HEK293T (cell line): ENCODE data around the gene HES3.

Source experiments
- CTCF ChIA-PET: fragments of 350-600 bp; formaldehyde crosslinking; extraction: SDS; loops from one replicate; lab custom pipeline; 2021; ENCODE audit warnings: antibody characterized with exemption, inconsistent platforms; lab: Yijun Ruan, JAX
- POLR2A ChIA-PET: fragments of 350-600 bp; formaldehyde crosslinking; extraction: SDS; loops from one replicate; lab custom pipeline; 2020; ENCODE audit warnings: antibody characterized with exemption, inconsistent platforms; lab: Yijun Ruan, JAX
- DNase-seq: peaks from one replicate; pipeline ENCODE4 v3.0.0; 2012; ENCODE audit warnings: mixed read lengths; ENCODE audit errors: extremely low spot score
- ARNT ChIP-seq: fragments of 450-650 bp; IDR thresholded peaks from 2 replicates; pipeline ENCODE4 v1.6.1; 2017; ENCODE audit warnings: mild to moderate bottlenecking
- BHLHE40 ChIP-seq: fragments of 450-650 bp; IDR thresholded peaks from 2 replicates; pipeline ENCODE4 v1.6.1; 2016; ENCODE audit warnings: mild to moderate bottlenecking, moderate library complexity, borderline replicate concordance
- CTBP1 ChIP-seq: fragments of 450-650 bp; IDR thresholded peaks from 2 replicates; pipeline ENCODE4 v1.6.1; 2016; ENCODE audit warnings: borderline replicate concordance
- ELF4 ChIP-seq: fragments of 450-650 bp; IDR thresholded peaks from 2 replicates; pipeline ENCODE4 v1.6.1; 2017; ENCODE audit warnings: antibody characterized with exemption
- FOXA1 ChIP-seq: fragments of 450-650 bp; IDR thresholded peaks from 2 replicates; pipeline ENCODE4 v1.6.1; 2016; ENCODE audit warnings: mild to moderate bottlenecking
- FOXK2 ChIP-seq: fragments of 450-650 bp; IDR thresholded peaks from 2 replicates; pipeline ENCODE4 v1.6.1; 2016; ENCODE audit warnings: mild to moderate bottlenecking
- FOXM1 ChIP-seq: fragments of 450-650 bp; IDR thresholded peaks from 2 replicates; pipeline ENCODE4 v1.6.1; 2017; ENCODE audit warnings: mild to moderate bottlenecking, borderline replicate concordance
- HDGF ChIP-seq: fragments of 450-650 bp; IDR thresholded peaks from 2 replicates; pipeline ENCODE4 v1.6.1; 2017; ENCODE audit warnings: antibody characterized with exemption, borderline replicate concordance
- L3MBTL2 ChIP-seq: fragments of 450-650 bp; conservative IDR thresholded peaks from 2 replicates; pipeline ENCODE4 v1.6.1; 2016; ENCODE audit warnings: mild to moderate bottlenecking
- LEF1 ChIP-seq: fragments of 450-650 bp; IDR thresholded peaks from 2 replicates; pipeline ENCODE4 v1.6.1; 2017; ENCODE audit warnings: mild to moderate bottlenecking, borderline replicate concordance
- NFRKB ChIP-seq: fragments of 450-650 bp; IDR thresholded peaks from 2 replicates; pipeline ENCODE4 v1.6.1; 2016; ENCODE audit warnings: mild to moderate bottlenecking, moderate library complexity
- PKNOX1 ChIP-seq: fragments of 450-650 bp; IDR thresholded peaks from 2 replicates; pipeline ENCODE4 v1.6.1; 2016
- SP1 ChIP-seq: fragments of 450-650 bp; IDR thresholded peaks from 2 replicates; pipeline ENCODE4 v1.6.1; 2017
- SUZ12 ChIP-seq: fragments of 450-650 bp; IDR thresholded peaks from 2 replicates; pipeline ENCODE4 v1.6.1; 2016; ENCODE audit warnings: mild to moderate bottlenecking
- TARDBP ChIP-seq: fragments of 450-650 bp; IDR thresholded peaks from 2 replicates; pipeline ENCODE4 v1.6.1; 2016
- ZNF384 ChIP-seq: fragments of 450-650 bp; IDR thresholded peaks from 2 replicates; pipeline ENCODE4 v1.6.1; 2016

The HES3 gene

GRCh38 chr1:6208723-6209660 is 35.0 kb upstream of the HES3 start:
- ChIA-PET POLR2A (no interaction called here), CTCF (interaction anchor here (0.7 to 0.8 kb wide), 2 partner anchors 9 to 103 kb away, joined by 3 to 5 read pairs; no protein-coding TSS in a partner anchor)
- TF ChIP-seq ZNF384 (no peak), NFRKB (no peak), HDGF (no peak), PKNOX1 (no peak), BHLHE40 (no peak), CTBP1 (no peak), FOXA1 (no peak), TARDBP (no peak), ARNT (no peak), FOXK2 (no peak), LEF1 (no peak), SP1 (no peak), L3MBTL2 (no peak), FOXM1 (no peak), SUZ12 (no peak), ELF4 (no peak)
- no peak for DNase-seq

GRCh38 chr1:6209661-6210580 is 34.1 kb upstream of the HES3 start:
- DNase-seq, result no peak
- ChIA-PET POLR2A (no interaction called here), CTCF (no interaction called here)
- TF ChIP-seq HDGF (no peak), FOXK2 (no peak), TARDBP (no peak)

DNA sequence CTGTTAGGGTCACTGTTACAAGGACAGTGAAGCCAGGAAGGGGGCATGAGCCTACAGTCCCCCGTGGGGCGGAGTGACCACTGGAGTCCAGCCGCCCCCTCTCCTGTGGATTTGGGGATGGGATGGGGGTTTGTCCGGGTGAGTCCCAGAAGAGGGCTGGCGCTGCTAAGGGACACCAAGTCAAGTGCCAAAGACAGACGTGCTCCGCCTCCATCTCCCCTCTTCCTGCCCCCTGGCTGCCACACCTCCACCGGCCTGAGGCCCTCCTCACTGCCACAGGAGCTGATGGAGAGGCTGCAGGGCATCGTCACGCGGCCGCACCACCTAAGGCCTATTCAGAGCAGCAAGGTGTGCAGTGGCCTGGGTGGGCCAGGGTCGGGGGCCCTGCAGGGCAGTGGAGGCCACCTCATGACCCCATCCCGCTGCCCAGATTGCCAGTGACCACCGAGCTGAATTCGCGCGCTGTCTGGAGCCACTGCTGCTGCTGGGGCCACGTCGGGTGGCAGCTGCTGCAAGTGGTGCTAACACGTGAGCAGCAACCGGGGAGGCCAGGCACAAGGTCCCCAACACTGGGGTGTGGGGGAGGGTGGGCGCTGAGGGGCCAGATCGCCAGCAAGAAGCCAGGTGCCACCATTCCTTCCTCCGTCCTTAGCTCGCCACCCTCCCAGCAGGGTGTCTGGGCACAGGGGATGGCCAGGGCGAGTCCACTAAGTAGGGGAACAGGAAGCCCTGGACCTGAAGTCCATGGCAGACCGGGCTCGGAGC is 33.2 kb upstream of the HES3 start:
- no peak for DNase-seq
- POLR2A ChIA-PET, result no interaction called here
- CTCF ChIA-PET, result no interaction called here
- no peak for TF ChIP-seq SUZ12
- TF ChIP-seq TARDBP, result no peak
- TF ChIP-seq L3MBTL2, result no peak
- TF ChIP-seq FOXM1, result no peak
- no peak for TF ChIP-seq BHLHE40
- TF ChIP-seq SP1, result no peak
- no peak for TF ChIP-seq ARNT
- no peak for TF ChIP-seq FOXA1
- TF ChIP-seq LEF1, result no peak
- no peak for TF ChIP-seq NFRKB
- no peak for TF ChIP-seq CTBP1
- TF ChIP-seq FOXK2, result no peak
- no peak for TF ChIP-seq ELF4
- no peak for TF ChIP-seq ZNF384
- no peak for TF ChIP-seq PKNOX1
- no peak for TF ChIP-seq HDGF

- no peak for DNase-seq
- POLR2A ChIA-PET, result no interaction called here
- CTCF ChIA-PET, result no interaction called here
- TF ChIP-seq BHLHE40 (no peak), L3MBTL2 (no peak), PKNOX1 (no peak), FOXK2 (no peak), SP1 (no peak), LEF1 (no peak), CTBP1 (no peak), TARDBP (no peak), ELF4 (no peak), FOXM1 (no peak), NFRKB (no peak), ARNT (no peak), HDGF (no peak), ZNF384 (no peak), FOXA1 (no peak)
These were observed 32.2 kb upstream of the HES3 start for GRCh38 chr1:6211731-6212130.
